ENCODE results near the gene HNRNPM.
"Not testable (repeated sequence)": the region's sequence is repeated elsewhere in the genome, so short reads cannot be mapped to it uniquely, and the experiment has no call there.

- TF ChIP-seq CTCF (conservative IDR thresholded peaks at IDR 0.05; ENCODE audit: low read length); EZH2phosphoT487 (IDR thresholded peaks at IDR 0.05; ENCODE audit: borderline replicate concordance, low read depth, low read length): not testable (repeated sequence)
Measured at GRCh38 chr19:8444140-8444676, 567 bp upstream of the HNRNPM start.
